IPS-18c (cell line): Measurements from ENCODE around the gene KCTD16.

Experiments
- H3K4me3 ChIP-seq: 2 replicates; pipeline ENCODE4 v1.7.0; 2013; ENCODE audit warnings: low read depth, mild to moderate bottlenecking, low read length, moderate library complexity; ENCODE audit not compliant: insufficient read depth
- H3K9me3 ChIP-seq: one replicate; pipeline ENCODE4 v1.6.1; 2013; ENCODE audit warnings: mild to moderate bottlenecking, low read length, moderate library complexity; ENCODE audit not compliant: control insufficient read depth, insufficient read depth

KCTD16 gene

DNA sequence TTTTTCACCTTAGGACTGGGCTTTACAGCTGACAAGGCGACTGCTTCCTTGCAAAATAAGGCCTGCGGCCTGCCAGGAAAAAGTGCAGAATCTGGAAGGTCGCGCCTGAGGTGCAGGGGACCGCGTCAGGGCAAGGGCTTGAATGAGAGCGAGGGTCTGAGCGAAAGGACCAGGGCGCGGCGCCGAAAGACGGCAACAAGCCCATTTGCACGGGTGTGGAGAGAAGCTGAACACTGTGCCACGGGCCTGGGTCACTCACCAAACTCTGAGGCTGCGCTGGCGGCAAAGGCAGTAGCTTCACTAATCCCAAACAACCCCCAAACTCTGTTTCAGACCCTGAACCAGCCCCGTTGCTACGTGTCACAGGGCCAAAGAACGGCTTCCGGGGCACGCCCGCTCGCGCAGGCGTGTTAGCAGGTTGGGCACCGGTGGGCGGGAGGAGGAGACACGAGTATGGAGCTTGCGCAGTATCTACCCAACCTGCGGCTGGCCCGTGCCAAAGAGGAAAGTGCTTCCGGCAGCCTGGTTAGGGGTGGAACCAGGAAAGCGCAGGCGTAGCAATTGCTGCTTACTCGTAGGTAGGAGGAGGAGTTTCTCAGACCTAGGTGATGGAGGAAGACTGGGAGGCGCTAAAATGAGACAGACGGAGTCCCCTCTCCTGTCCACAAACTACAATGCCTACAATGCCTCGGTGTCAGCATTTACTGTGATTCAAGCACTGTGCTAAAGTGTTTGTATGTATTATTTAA lies at the start of gene KCTD16, which contains the start of gene YIPF5:
Gene KCTD16, plus strand, starts transcription at position 598 of the 749 bp plus-strand sequence.
Gene YIPF5, minus strand, starts transcription at position 384 of the 749 bp plus-strand sequence. CDS start 704 bp downstream, outside the sequence.
- Histone ChIP-seq H3K9me3 (no peaks in the 10 kb centered on the region), H3K4me3 (peak within 1 kb of the TSS; percentile 90)

DNA sequence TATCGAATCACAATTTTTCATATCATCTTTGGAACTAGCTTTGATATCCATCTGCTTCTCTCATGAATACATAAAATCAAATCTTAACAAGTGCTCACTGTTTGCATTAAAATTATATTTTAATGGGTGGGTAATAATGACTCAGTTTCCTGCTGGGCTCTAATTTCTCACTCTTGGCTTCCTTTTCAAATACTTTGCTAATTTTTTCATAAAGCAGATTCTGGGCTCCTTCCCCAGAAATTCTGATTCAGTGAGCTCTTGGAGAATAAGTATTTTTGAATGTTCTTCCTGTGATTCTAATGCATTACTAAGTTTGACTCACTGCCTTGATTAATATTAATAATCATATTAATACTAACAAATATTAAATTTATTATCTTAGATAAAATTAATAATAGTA lies 49.1 kb upstream of the KCTD16 start:
- Histone ChIP-seq H3K4me3 (no peak overlapping the region), H3K9me3 (peaks cover 2% of the 10 kb centered on the region)

DNA sequence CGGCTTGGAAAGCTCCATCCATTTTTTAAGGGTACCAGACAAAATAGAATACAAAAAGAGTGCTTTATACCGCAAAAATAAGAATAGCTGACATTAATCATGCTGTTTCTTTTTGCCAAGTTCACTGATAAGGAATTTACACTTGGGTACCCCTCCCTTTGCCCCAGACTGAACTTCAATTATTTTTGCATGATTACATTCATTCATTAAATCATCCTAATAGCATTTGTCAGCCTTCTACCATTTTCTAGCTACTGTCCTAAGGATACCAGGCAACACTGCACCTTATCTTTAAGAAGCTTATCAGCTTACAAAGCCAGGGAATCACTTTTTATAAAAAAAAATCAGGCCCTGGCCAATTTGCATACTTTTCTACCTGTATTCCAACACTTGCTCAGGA lies 48.6 kb upstream of the KCTD16 start:
- H3K4me3 ChIP-seq = no peak overlapping the region
- peaks cover 2% of the 10 kb centered on the region for H3K9me3 ChIP-seq

DNA sequence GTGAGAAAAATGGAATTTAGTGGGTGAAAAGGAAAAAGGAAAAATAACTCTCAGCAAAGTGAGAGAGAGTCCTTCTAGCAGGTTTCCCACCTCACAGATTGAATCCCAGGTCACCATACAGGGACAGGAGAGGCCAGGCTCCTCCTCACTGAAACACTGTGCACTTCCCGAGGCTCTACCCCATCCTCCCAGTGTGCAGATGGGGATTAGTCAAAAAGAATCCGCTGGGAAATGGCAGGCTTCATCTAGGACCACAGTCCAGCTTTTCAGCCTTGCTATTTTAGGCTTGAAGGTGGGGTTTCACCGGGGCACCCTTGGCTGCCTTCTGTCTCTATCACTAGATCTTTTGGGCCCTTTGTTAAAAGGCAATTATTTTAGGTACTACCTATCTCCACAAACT lies 48.0 kb upstream of the KCTD16 start:
- Histone ChIP-seq H3K4me3 (no peak overlapping the region), H3K9me3 (peaks cover 2% of the 10 kb centered on the region)

DNA sequence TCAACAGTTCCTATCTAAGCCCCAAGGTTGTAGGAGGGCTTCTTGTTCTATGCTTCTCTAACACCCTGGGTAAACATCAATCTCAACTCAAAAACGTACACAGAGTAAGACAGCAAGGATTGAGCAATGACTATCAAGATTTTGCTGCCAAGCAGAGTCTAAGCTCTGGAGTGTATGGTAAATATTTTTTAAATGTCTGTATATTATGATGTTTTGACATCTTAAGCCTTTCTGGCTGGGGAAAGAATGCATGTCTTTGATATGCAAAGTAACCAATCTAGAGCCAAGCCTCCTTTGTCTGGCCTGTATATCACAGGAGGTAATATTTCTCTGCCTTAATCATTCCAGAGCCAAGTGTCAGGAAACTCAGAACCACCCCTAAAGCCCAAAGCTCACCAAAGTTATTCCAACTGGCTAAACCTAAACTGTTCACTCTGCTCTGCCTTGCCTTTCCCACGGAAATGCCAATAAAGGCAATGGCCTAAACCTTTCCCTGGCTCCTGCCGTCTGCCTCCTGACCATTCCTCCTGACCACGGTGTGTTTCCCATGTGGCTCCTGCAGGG lies 45.4 kb upstream of the KCTD16 start:
- no peaks in the 10 kb centered on the region for H3K9me3 ChIP-seq

DNA sequence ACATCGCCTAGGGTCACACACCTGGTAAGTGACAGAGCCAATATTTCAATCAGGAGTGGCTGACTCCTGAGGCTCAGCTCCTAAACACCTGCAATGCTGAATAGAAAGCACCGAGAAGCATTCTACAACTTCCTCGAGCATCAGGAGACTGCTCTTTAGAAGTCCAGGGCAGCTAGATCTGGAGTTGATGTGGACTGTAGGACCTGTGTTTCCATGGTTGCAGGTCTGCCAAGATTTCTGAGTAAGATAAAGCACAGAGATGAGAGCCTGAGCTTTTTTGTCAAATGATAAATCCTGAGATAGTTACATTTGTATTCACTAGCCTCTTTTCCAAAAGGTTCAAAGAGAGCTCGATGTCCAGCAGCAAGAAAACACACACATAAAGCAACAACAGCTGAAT lies 44.0 kb upstream of the KCTD16 start:
- H3K9me3 ChIP-seq = no peaks in the 10 kb centered on the region

More for the DNA sequence above, 45.4 kb upstream of the KCTD16 start:
- no peak overlapping the region for H3K4me3 ChIP-seq

DNA sequence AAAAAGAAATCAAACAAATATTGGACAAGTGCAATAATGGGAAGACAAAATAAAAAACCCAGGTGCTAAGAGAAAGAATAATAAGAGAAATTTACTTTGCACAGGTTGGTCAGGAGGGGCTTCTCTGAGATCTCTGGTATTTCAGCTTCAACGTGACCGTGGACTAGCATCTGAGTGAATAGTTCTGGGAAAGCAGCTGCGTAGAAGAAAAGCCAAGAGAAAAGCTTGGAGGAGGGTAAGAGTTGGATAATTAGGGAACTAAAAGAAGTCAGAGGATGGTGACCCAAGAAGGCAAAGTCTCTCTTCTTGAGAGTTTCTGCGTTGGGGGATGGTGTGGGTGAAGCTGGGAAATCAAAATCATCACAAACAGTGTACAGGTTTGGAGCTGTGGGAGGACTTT lies 41.8 kb upstream of the KCTD16 start:
- H3K4me3 ChIP-seq = no peak overlapping the region
- H3K9me3 ChIP-seq = no peaks in the 10 kb centered on the region

More for the DNA sequence above, 44.0 kb upstream of the KCTD16 start:
- H3K4me3 ChIP-seq = no peak overlapping the region

DNA sequence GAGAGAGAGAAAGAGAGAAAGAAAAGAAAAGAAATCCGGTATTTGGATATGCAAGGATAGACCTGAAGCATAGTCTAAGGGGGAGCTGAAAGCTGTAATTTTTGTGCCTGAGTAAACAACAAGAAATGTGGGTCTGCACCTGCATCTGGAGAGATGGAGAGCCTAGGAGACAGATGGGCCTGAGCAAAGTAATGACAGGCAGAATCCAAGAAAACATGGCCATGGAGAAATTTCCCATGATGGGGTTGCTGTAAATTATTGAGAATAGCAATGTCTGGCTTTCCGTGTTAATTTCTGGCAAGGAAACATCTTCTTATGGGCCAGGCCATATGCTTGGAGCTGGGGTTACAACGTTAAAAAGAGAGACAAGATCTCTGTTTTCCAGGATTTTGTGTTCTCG lies 40.4 kb upstream of the KCTD16 start:
- no peak overlapping the region for H3K4me3 ChIP-seq
- H3K9me3 ChIP-seq = no peaks in the 10 kb centered on the region

DNA sequence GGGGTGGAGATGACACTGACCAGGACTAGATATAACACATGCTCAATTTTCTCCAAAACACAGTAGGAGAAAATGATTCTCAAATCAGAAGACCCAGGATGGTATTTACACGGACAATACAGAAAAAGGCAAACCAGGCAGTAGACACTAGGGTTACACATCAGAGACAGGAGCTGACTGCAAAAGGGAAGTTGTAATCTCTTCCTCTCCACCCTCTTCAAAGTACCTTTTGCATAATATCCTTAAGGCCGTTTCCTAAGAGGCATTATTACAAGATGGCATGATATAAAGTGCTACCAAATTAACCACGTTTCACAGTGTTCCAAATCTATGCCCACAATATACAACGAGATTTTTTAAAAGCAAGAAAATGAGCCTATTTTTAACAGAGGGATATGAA lies 39.4 kb upstream of the KCTD16 start:
- no peaks in the 10 kb centered on the region for H3K9me3 ChIP-seq
- no peak overlapping the region for H3K4me3 ChIP-seq

DNA sequence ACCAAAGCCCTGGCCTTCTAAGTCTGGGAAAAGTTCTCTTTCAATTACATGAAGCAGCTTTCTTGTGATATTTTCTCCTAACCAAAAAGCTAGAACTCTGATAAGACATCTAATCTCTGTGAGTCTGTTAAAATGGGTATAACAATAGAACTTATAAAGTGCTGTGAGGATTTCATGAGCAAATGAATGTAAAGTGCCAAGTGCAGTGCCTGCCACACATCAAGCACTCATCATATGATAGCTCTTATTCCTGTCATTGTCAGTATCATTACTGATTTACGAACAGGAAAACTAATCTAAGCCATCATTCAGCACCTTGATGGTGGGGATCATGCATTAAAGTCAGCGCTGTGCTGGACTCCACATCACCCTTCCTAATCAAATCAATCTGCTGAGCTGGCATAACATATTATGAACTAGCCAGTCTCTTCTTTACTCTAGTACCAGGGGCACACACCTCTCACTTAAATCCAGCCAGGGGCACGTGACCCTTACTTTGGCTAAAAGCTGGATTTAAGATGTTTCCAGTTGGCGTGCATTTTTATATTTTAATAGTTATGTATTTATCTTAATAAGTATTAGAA lies 37.5 kb upstream of the KCTD16 start:
- H3K4me3 ChIP-seq = no peak overlapping the region

DNA sequence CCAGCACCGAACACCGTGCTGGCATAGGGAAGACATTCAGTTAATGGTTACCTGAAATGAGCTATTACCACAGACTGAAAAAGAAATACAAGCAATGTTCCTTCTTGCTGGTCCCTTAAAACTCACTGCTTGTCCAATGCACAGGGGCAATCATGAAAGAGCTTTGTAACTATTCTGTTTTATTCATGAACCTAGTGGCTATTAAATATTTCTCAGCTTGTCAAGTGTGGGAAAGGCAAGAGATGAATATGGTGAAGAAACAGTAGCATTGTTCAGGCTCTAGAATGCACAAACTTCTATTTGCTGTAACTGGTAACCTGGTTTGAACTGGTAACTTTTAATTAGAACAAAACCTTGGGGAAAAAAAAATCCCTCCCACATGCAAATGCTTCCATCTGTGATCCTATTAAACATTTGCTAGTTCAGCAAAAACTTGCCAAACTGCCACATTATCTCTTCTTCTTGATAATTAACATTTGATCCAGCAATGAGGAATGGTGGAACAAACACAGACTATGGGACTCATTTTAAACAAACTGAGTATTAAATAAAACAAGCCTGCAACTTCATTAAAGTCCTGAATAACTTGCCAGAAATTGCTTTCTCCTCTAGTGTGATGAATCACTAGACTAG lies 36.4 kb upstream of the KCTD16 start:
- H3K9me3 ChIP-seq = no peaks in the 10 kb centered on the region
- H3K4me3 ChIP-seq = no peak overlapping the region

More for the DNA sequence above, 37.5 kb upstream of the KCTD16 start:
- no peaks in the 10 kb centered on the region for H3K9me3 ChIP-seq

DNA sequence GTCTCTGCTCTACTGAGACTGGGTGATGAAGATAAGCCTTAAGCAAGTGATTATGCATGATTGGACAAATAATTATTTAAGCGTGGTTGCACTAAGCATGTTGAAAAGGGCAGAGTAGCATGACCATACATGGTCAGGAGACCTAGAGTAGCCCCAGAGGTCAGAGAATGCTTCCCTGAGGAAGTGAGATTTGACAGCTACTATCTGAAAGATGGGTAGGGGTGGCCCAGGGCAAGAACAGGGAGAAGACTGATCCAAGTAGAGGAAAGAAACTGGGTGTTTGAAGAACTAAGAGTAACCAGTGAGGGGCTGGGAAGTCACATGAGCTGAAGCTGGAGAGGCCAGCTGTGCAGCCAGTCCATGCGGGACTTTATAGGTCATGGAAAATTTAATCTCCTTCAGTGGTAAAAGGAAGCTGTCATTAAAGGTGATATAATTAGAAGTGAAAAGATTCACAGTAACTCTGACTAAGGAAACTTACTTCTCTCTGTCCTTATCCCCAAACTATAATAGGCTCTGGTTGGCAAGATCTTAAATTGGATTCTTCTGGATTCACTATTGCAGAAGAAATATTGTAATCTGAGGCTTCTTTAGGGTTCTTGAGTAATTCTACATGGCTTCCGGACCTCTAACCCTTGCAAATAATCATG lies 35.4 kb upstream of the KCTD16 start:
- Histone ChIP-seq H3K9me3 (no peaks in the 10 kb centered on the region), H3K4me3 (no peak overlapping the region)

DNA sequence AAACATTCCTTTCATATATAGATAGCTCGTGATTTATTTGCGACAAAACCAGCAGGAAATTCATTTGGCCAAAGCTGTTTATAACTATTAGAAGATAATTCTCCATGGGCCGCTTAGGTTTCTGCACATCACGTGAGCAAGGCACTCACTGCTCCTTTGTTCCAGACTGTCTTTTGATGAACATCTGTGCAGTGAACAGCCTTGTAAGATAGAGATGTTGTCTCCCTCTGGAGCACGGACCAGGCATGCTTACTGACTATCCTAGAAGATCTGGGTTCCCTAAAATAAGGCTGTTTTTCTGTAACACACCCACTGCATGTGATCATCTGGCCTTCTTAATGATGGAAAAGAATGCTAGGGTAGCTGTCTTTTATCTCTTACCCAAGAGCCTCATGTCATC lies 31.1 kb upstream of the KCTD16 start:
- Histone ChIP-seq H3K4me3 (no peak overlapping the region), H3K9me3 (no peaks in the 10 kb centered on the region)

DNA sequence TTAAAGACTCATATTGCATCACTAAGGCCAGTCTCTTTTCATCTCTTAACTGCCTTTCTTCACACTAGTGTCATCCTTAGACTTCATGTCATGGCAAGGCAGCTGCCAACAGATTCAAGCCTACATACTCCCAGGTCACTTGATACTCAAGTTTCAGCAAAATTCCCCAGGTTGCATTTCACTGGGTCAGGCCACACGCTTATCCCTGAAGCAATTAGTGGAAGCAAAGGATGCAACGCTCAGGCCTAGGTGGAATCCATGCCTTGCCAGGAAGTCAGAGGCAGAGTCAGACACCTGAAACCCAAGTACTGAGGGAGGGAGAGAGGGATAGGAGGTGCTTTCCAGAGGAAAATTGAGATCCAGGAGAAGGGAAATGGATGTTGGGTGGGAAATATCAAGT lies 29.1 kb upstream of the KCTD16 start:
- Histone ChIP-seq H3K9me3 (no peaks in the 10 kb centered on the region), H3K4me3 (no peak overlapping the region)

DNA sequence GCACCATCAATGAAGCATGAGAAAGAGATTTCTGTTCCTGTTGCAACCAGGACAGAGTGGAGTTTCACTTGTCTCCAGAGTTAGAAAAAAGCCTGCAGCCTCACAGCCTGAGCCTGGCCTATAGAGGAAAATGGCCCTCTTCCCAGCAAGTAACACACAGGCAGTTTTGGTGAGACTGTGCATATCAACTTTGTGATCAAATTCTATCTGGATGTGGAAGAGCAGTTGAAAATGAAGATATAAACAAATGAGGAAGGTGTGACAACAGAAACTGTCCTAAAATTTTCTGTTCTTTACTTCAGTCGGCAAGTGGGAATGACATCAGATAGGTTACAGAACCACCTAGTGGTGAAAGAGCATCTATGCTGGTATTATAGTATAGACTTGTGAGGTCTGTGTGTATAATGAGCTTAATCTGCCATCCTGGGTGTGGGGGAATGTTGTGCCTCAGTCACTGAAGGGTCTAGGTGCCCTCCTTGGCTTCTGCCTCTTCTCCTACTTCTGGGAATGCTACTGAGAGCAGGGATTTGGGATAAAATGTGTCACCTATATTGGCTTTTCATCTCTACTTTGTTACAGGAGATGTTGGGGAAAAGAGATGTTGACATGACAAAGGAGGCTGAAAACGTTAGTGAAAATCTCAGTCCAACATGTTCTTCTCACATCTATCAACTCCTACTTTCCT lies 28.4 kb upstream of the KCTD16 start:
- Histone ChIP-seq H3K9me3 (no peaks in the 10 kb centered on the region), H3K4me3 (no peak overlapping the region)

DNA sequence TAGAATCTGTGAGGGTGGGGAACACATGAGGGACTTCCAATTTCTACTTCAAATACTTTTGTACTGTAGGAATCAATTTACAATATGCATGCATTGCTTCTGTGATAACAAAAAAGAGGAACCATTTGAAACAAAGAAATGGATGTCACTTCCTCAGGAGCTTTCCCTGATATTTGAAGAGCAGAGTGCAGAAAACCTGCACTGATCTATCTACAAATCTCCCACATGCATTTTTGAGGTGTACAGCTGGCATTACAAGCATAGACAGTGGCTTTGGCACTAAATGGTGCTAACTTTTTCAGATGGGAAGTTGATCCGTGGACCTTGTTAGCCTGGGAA lies 27.9 kb upstream of the KCTD16 start:
- Histone ChIP-seq H3K9me3 (no peaks in the 10 kb centered on the region), H3K4me3 (no peak overlapping the region)

DNA sequence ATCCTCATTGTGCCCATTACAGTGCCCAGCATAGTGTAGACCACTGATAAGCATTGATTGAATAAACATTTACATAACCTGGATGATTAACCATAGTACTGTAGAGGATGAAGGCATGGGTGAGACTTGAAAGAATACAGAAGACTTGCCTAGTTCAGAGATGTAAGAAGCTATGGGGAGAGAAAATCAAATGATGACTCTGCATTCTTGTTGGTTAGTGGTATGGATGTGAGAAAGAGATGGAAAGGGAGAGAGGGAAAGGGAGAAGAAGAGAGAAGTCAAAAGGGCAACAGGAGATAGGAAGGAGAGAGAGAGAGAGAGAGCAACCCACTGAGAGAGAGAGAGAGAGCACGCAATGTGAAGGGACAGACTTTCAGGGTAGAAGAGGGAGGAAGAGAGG lies 27.0 kb upstream of the KCTD16 start:
- H3K4me3 ChIP-seq = no peak overlapping the region
- no peaks in the 10 kb centered on the region for H3K9me3 ChIP-seq
